Measurements from ENCODE around the gene PSMG3. TPM values are rescaled to one million over a fixed set of nuclear protein-coding genes. Genes with fewer than 3 reads are reported as not detected.
A peak's percentile ranks its signal among the peaks of the same experiment; 100 is the strongest.

Gene PSMG3
- total RNA-seq, 1 donor from 2014 or later, result 34.1 TPM

- peaks cover 0 to 7% of the 10 kb centered on the region in 2 donors for H3K4me1 ChIP-seq
- no peaks in the 10 kb centered on the region for H3K27me3 ChIP-seq
- H3K4me3 ChIP-seq, result no peak overlapping the region
- DNase-seq (ENCODE audit: low spot score in 2 of 2), result no peak
- H3K36me3 ChIP-seq, result no peaks in the 10 kb centered on the region
- intact Hi-C loops (cut with DNase I), result loop anchor here (5.0 kb wide), 1 partner anchor 627 kb away; no protein-coding TSS in a partner anchor
- no peaks in the 10 kb centered on the region for H3K9me3 ChIP-seq
- TF ChIP-seq, protein P1, sequence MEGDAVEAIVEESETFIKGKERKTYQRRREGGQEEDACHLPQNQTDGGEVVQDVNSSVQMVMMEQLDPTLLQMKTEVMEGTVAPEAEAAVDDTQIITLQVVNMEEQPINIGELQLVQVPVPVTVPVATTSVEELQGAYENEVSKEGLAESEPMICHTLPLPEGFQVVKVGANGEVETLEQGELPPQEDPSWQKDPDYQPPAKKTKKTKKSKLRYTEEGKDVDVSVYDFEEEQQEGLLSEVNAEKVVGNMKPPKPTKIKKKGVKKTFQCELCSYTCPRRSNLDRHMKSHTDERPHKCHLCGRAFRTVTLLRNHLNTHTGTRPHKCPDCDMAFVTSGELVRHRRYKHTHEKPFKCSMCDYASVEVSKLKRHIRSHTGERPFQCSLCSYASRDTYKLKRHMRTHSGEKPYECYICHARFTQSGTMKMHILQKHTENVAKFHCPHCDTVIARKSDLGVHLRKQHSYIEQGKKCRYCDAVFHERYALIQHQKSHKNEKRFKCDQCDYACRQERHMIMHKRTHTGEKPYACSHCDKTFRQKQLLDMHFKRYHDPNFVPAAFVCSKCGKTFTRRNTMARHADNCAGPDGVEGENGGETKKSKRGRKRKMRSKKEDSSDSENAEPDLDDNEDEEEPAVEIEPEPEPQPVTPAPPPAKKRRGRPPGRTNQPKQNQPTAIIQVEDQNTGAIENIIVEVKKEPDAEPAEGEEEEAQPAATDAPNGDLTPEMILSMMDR (IDR thresholded peaks at IDR 0.05), result no peak
- no peak overlapping the region for H3K27ac ChIP-seq
Measured at GRCh38 chr7:1580422-1581030, 10.7 kb upstream of the PSMG3 start.

DNA sequence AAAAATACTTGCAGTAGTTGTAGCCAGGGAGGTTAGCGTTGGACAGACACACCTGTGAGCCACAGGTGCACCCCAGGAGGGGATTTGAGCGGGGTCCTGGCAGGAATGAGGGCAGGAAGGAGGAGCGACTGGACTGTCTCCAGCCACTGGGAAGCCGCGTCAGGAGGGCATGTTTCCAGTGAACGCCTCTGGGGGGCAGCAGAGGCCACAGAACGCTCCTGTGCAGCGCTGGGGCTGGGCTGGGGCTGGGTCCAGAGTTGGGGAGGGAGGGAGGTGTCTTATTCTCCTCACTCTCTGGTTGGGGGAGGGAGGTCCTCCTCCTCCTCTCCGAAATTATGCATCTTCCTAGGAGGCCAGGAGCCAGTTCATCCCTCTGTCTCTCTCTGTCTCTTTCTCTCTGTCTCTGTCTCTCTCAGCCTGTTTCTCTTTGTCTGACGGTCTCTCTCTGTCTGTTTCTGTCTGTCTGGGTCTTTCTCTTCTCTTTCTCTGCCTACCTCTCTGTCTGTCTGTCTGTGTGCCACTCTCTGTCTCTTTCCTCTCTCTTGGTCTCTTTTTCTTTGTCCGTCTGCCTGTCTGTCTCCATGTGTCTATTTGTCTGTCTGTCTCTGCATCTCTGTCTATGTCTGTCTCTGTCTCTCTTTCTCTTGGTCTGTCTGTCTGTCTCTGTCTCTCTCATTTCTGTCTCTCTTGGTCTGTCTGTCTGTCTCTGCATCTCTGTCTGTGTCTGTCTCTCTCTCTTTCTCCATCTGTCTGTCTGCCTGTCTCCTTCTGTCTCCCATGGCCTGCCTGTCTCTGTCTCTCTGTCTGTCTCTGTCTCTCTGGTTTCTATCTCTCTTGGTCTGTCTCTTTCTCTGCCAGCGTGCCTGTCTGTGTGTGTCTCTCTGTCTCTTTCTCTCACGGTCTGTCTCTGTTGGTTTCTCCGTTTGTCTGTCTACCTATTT is 9.9 kb upstream of the PSMG3 start:
- no peak overlapping the region for H3K27ac ChIP-seq
- intact Hi-C loops (cut with DNase I), result loop anchor here (2.0 to 5.0 kb wide), 2 partner anchors 628 to 769 kb away; no protein-coding TSS in a partner anchor
- H3K36me3 ChIP-seq, result no peaks in the 10 kb centered on the region
- H3K4me1 ChIP-seq, result peaks cover 0 to 7% of the 10 kb centered on the region in 2 donors
- DNase-seq (ENCODE audit: low spot score in 2 of 2), result peak in 1 of 2 donors; percentile 75
- H3K9me3 ChIP-seq, result no peaks in the 10 kb centered on the region
- H3K4me3 ChIP-seq, result no peak overlapping the region
- TF ChIP-seq, protein P1 (IDR thresholded peaks at IDR 0.05), result peak; percentile 60 to 88 (median 88)
- H3K27me3 ChIP-seq, result no peaks in the 10 kb centered on the region

- Histone ChIP-seq H3K4me1 (peaks cover 0 to 7% of the 10 kb centered on the region in 2 donors), H3K27me3 (no peaks in the 10 kb centered on the region), H3K4me3 (no peak overlapping the region), H3K27ac (no peak overlapping the region), H3K9me3 (no peaks in the 10 kb centered on the region), H3K36me3 (no peaks in the 10 kb centered on the region)
- TF ChIP-seq, protein P1 (IDR thresholded peaks at IDR 0.05), result no peak
- DNase-seq (ENCODE audit: low spot score in 2 of 2), result no peak
- intact Hi-C loops (cut with DNase I), result loop anchor here (2.0 kb wide), 1 partner anchor 770 kb away; no protein-coding TSS in a partner anchor
Measured at GRCh38 chr7:1578513-1578912, 8.7 kb upstream of the PSMG3 start.

- Histone ChIP-seq H3K36me3 (no peaks in the 10 kb centered on the region), H3K27ac (no peak overlapping the region), H3K27me3 (no peaks in the 10 kb centered on the region), H3K9me3 (no peaks in the 10 kb centered on the region), H3K4me1 (peaks cover 0 to 7% of the 10 kb centered on the region in 2 donors), H3K4me3 (no peak overlapping the region)
- no peak for DNase-seq (ENCODE audit: low spot score in 2 of 2)
- intact Hi-C loops (cut with DNase I), result no loop called here
- TF ChIP-seq, protein P1 (IDR thresholded peaks at IDR 0.05), result no peak
Measured at GRCh38 chr7:1576521-1577253, 6.9 kb upstream of the PSMG3 start.

- DNase-seq (ENCODE audit: low spot score in 2 of 2), result no peak
- Histone ChIP-seq H3K9me3 (no peaks in the 10 kb centered on the region), H3K27ac (no peak overlapping the region), H3K27me3 (no peaks in the 10 kb centered on the region), H3K4me3 (no peak overlapping the region), H3K36me3 (no peaks in the 10 kb centered on the region), H3K4me1 (peaks cover 2 to 12% of the 10 kb centered on the region in 2 donors)
- intact Hi-C loops (cut with DNase I), result no loop called here
- TF ChIP-seq, protein P1 (IDR thresholded peaks at IDR 0.05), result no peak
Measured at GRCh38 chr7:1575809-1576208, 6.0 kb upstream of the PSMG3 start.
